ES-I3 (cell line): ENCODE data around the gene EME1.
A peak's percentile ranks its signal among the peaks of the same experiment; 100 is the strongest.

Experiments
- H3K36me3 ChIP-seq: 2 replicates; pipeline ENCODE4 v1.6.1; 2013; ENCODE audit warnings: mild to moderate bottlenecking, low read length, control low read depth, moderate library complexity; ENCODE audit not compliant: insufficient read depth
- H3K4me1 ChIP-seq: 2 replicates; pipeline ENCODE4 v1.6.1; 2013; ENCODE audit warnings: mild to moderate bottlenecking, control low read depth, low read length; ENCODE audit not compliant: insufficient read depth
- H3K9ac ChIP-seq: 2 replicates; pipeline ENCODE4 v1.6.1; 2013; ENCODE audit warnings: low read depth, mild to moderate bottlenecking, low read length, moderate library complexity
- H3K9me3 ChIP-seq: 2 replicates; pipeline ENCODE4 v1.6.1; 2013; ENCODE audit warnings: mild to moderate bottlenecking, low read length, moderate library complexity; ENCODE audit not compliant: control insufficient read depth, insufficient read depth

The EME1 gene

GRCh38 chr17:50344731-50345365, 28.2 kb upstream of the EME1 start:
- Histone ChIP-seq H3K36me3 (no peaks in the 10 kb centered on the region), H3K9ac (peak overlapping the region; percentile 65; the same call in 1 of the 2 replicates)

GRCh38 chr17:50345432-50346312, 27.4 kb upstream of the EME1 start, which contains the start of gene XYLT2:
Gene XYLT2, plus strand, starts transcription at chr17:50346126. Its CDS starts 15 bp downstream, at chr17:50346141.
- Histone ChIP-seq H3K9ac (peak within 1 kb of the TSS; percentile 95), H3K9me3 (0 out of 2 replicates have a peak, but pooled peaks cover 4% of the 10 kb centered on the region), H3K4me1 (peaks cover 21% of the 10 kb centered on the region), H3K36me3 (no peaks in the 10 kb centered on the region)

More at GRCh38 chr17:50344731-50345365, 28.2 kb upstream of the EME1 start:
- Histone ChIP-seq H3K9me3 (0 out of 2 replicates have a peak, but pooled peaks cover 4% of the 10 kb centered on the region), H3K4me1 (peaks cover 21% of the 10 kb centered on the region)

GRCh38 chr17:50346313-50347116, 26.5 kb upstream of the EME1 start:
- Histone ChIP-seq H3K9me3 (0 out of 2 replicates have a peak, but pooled peaks cover 4% of the 10 kb centered on the region), H3K4me1 (peaks cover 21% of the 10 kb centered on the region), H3K36me3 (no peaks in the 10 kb centered on the region), H3K9ac (peak overlapping the region; percentile 95)

- H3K4me1 ChIP-seq = peaks cover 21% of the 10 kb centered on the region
- H3K9ac ChIP-seq = peak overlapping the region; percentile 95
- H3K9me3 ChIP-seq = no peaks in the 10 kb centered on the region
- H3K36me3 ChIP-seq = no peaks in the 10 kb centered on the region
Measured at GRCh38 chr17:50347117-50347893, 25.7 kb upstream of the EME1 start.

- Histone ChIP-seq H3K9ac (no peak overlapping the region; the same call in 1 of the 2 replicates), H3K4me1 (peaks cover 21% of the 10 kb centered on the region), H3K36me3 (no peaks in the 10 kb centered on the region), H3K9me3 (no peaks in the 10 kb centered on the region)
Measured at GRCh38 chr17:50347894-50348291, 25.1 kb upstream of the EME1 start.

GRCh38 chr17:50348522-50349242, 24.3 kb upstream of the EME1 start:
- Histone ChIP-seq H3K9me3 (no peaks in the 10 kb centered on the region), H3K9ac (no peak overlapping the region), H3K36me3 (no peaks in the 10 kb centered on the region), H3K4me1 (peaks cover 21% of the 10 kb centered on the region)

GRCh38 chr17:50349243-50349600, 23.8 kb upstream of the EME1 start:
- Histone ChIP-seq H3K9ac (no peak overlapping the region), H3K9me3 (no peaks in the 10 kb centered on the region), H3K36me3 (peaks cover 3% of the 10 kb centered on the region; the same call in 1 of the 2 replicates), H3K4me1 (peaks cover 21% of the 10 kb centered on the region)

GRCh38 chr17:50350733-50351132, 22.3 kb upstream of the EME1 start:
- Histone ChIP-seq H3K9me3 (no peaks in the 10 kb centered on the region), H3K36me3 (peaks cover 12% of the 10 kb centered on the region), H3K4me1 (peaks cover 15% of the 10 kb centered on the region), H3K9ac (no peak overlapping the region)

GRCh38 chr17:50352072-50352692, 20.8 kb upstream of the EME1 start:
- H3K9ac ChIP-seq = no peak overlapping the region
- H3K36me3 ChIP-seq = peaks cover 19% of the 10 kb centered on the region
- peaks cover 15% of the 10 kb centered on the region for H3K4me1 ChIP-seq
- H3K9me3 ChIP-seq = no peaks in the 10 kb centered on the region

- Histone ChIP-seq H3K9me3 (no peaks in the 10 kb centered on the region), H3K9ac (no peak overlapping the region), H3K36me3 (peaks cover 22% of the 10 kb centered on the region), H3K4me1 (peaks cover 11% of the 10 kb centered on the region)
Measured at GRCh38 chr17:50352693-50353599, 20.1 kb upstream of the EME1 start.

GRCh38 chr17:50353600-50354195, 19.3 kb upstream of the EME1 start:
- H3K9me3 ChIP-seq = no peaks in the 10 kb centered on the region
- H3K9ac ChIP-seq = no peak overlapping the region
- H3K36me3 ChIP-seq = peaks cover 28% of the 10 kb centered on the region
- peaks cover 3% of the 10 kb centered on the region; the same call in 1 of the 2 replicates for H3K4me1 ChIP-seq

GRCh38 chr17:50354198-50354597, 18.8 kb upstream of the EME1 start:
- Histone ChIP-seq H3K36me3 (peaks cover 30% of the 10 kb centered on the region), H3K9ac (no peak overlapping the region), H3K4me1 (no peaks in the 10 kb centered on the region), H3K9me3 (no peaks in the 10 kb centered on the region)
